ENCODE data around the gene FGF16.

DNA sequence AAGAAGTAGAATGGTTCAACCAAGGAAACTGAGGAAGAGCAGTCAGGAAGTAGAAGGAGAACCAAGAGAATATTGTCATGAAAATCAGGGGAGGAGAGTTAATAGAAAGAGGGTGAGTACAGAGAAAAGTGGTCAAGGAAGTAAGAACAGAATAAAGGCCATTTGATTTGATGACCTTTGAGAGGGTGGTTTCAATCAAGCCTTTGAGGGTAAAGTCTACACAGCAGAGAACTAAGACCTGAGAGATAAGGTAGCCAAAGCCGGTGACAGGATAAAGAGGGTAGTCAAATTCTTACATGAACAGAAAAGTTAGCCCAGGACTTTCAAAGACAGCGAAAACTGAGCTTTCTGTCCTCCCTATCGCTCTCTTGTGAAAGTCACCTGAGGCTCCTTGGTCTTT lies 34.6 kb upstream of the FGF16 start:
- TF ChIP-seq, protein P1, sequence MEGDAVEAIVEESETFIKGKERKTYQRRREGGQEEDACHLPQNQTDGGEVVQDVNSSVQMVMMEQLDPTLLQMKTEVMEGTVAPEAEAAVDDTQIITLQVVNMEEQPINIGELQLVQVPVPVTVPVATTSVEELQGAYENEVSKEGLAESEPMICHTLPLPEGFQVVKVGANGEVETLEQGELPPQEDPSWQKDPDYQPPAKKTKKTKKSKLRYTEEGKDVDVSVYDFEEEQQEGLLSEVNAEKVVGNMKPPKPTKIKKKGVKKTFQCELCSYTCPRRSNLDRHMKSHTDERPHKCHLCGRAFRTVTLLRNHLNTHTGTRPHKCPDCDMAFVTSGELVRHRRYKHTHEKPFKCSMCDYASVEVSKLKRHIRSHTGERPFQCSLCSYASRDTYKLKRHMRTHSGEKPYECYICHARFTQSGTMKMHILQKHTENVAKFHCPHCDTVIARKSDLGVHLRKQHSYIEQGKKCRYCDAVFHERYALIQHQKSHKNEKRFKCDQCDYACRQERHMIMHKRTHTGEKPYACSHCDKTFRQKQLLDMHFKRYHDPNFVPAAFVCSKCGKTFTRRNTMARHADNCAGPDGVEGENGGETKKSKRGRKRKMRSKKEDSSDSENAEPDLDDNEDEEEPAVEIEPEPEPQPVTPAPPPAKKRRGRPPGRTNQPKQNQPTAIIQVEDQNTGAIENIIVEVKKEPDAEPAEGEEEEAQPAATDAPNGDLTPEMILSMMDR (IDR thresholded peaks at IDR 0.05; ENCODE audit: low read depth, low read length), result no peak
- TF ChIP-seq POLR2A (IDR thresholded peaks at IDR 0.05; ENCODE audit: extremely low read depth, insufficient read length) (no peak), MYC (IDR thresholded peaks at IDR 0.05; ENCODE audit: low read depth, low read length) (no peak)
- TF ChIP-seq, protein P2, sequence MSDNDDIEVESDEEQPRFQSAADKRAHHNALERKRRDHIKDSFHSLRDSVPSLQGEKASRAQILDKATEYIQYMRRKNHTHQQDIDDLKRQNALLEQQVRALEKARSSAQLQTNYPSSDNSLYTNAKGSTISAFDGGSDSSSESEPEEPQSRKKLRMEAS (IDR thresholded peaks at IDR 0.05; ENCODE audit: low read depth, low read length), result no peak
